HEK293 (cell line): ENCODE data around the gene STK32C.
A peak's percentile ranks its signal among the peaks of the same experiment; 100 is the strongest.

ENCODE experiments used
- CTCF ChIA-PET: fragments of 350-600 bp; formaldehyde crosslinking; extraction: SDS; loops from one replicate; lab custom pipeline; 2021; ENCODE audit warnings: antibody characterized with exemption; lab: Yijun Ruan, JAX
- POLR2A ChIA-PET: fragments of 300-600 bp; formaldehyde crosslinking; extraction: SDS; loops from one replicate; lab custom pipeline; 2020; ENCODE audit warnings: antibody characterized with exemption, inconsistent platforms; lab: Yijun Ruan, JAX
- H3K27ac ChIP-seq: fragments of 200-500 bp; sonication (Bioruptor generic); 2 replicates; pipeline ENCODE4 v1.5.1; 2014; ENCODE audit warnings: low read depth, low read length, control low read depth, inconsistent platforms; ENCODE audit errors: extremely low read depth
- H3K36me3 ChIP-seq, 2 experiments: fragments of 200-500 bp in 1 of 2; sonication (Bioruptor generic) in 1 of 2; 1 replicate in 1 of 2; 2 replicates in 1 of 2; pipeline ENCODE4 v1.5.1; 2014 to 2017; ENCODE audit warnings: inconsistent platforms in 2 of 2, low read length in 2 of 2; ENCODE audit not compliant: control insufficient read depth in 2 of 2, insufficient read depth in 1 of 2
- H3K4me1 ChIP-seq: fragments of 200-500 bp; sonication (Bioruptor generic); 2 replicates; pipeline ENCODE4 v1.5.1; 2014; ENCODE audit warnings: mild to moderate bottlenecking, low read length, inconsistent platforms; ENCODE audit not compliant: control insufficient read depth, insufficient read depth
- H3K4me3 ChIP-seq: 2 replicates; pipeline ENCODE4 v1.5.1; 2011; ENCODE audit warnings: low read depth, mild to moderate bottlenecking, control low read depth, low read length, moderate library complexity
- H3K9me3 ChIP-seq: fragments of 200-500 bp; sonication (Bioruptor generic); 2 replicates; pipeline ENCODE4 v1.5.1; 2014; ENCODE audit warnings: low read depth, low read length, inconsistent platforms; ENCODE audit not compliant: control insufficient read depth, insufficient read depth
- EGR2 ChIP-seq: fragments of 450-650 bp; formaldehyde crosslinking; IDR thresholded peaks from 2 replicates; pipeline ENCODE4 v1.5.1; 2016; ENCODE audit warnings: low read depth, missing biosample characterization, missing genetic modification characterization
- GLI4 ChIP-seq: fragments of 450-650 bp; formaldehyde crosslinking; IDR thresholded peaks from 2 replicates; pipeline ENCODE4 v1.5.1; 2016; ENCODE audit warnings: missing biosample characterization, missing genetic modification characterization
- SP3 ChIP-seq: fragments of 450-650 bp; formaldehyde crosslinking; IDR thresholded peaks from 2 replicates; pipeline ENCODE4 v1.5.1; 2016; ENCODE audit warnings: missing biosample characterization, missing genetic modification characterization
- TRIM28 ChIP-seq: IDR thresholded peaks from 2 replicates; pipeline ENCODE4 v1.6.1; 2011; ENCODE audit warnings: low read length, control low read depth, borderline replicate concordance
- ZFHX2 ChIP-seq: fragments of 450-650 bp; formaldehyde crosslinking; conservative IDR thresholded peaks from 2 replicates; pipeline ENCODE4 v1.5.1; 2016; ENCODE audit warnings: missing biosample characterization, missing genetic modification characterization
- ZIC2 ChIP-seq: fragments of 450-650 bp; formaldehyde crosslinking; IDR thresholded peaks from 2 replicates; pipeline ENCODE4 v1.5.1; 2016; ENCODE audit warnings: missing biosample characterization, missing genetic modification characterization
- ZNF112 ChIP-seq: fragments of 450-650 bp; formaldehyde crosslinking; IDR thresholded peaks from 2 replicates; pipeline ENCODE4 v1.5.0; 2017; ENCODE audit warnings: missing biosample characterization, missing genetic modification characterization
- ZNF211 ChIP-seq: fragments of 450-650 bp; formaldehyde crosslinking; IDR thresholded peaks from 2 replicates; pipeline ENCODE4 v1.5.1; 2016; ENCODE audit warnings: low read depth, missing biosample characterization, missing genetic modification characterization
- ZNF350 ChIP-seq: fragments of 450-650 bp; formaldehyde crosslinking; IDR thresholded peaks from 2 replicates; pipeline ENCODE4 v1.5.0; 2017; ENCODE audit warnings: missing biosample characterization, mild to moderate bottlenecking, missing genetic modification characterization
- ZNF354C ChIP-seq: fragments of 450-650 bp; formaldehyde crosslinking; IDR thresholded peaks from 2 replicates; pipeline ENCODE4 v1.5.1; 2016; ENCODE audit warnings: missing biosample characterization, missing genetic modification characterization, low read depth, borderline replicate concordance
- ZNF426 ChIP-seq: fragments of 450-650 bp; formaldehyde crosslinking; IDR thresholded peaks from 2 replicates; pipeline ENCODE4 v1.5.1; 2017; ENCODE audit warnings: missing biosample characterization, missing genetic modification characterization, mild to moderate bottlenecking, inconsistent platforms, moderate library complexity
- ZNF561 ChIP-seq: fragments of 450-650 bp; IDR thresholded peaks from 2 replicates; pipeline ENCODE4 v1.5.1; 2018; ENCODE audit warnings: missing biosample characterization, missing genetic modification characterization, borderline replicate concordance
- ZNF776 ChIP-seq: fragments of 450-650 bp; formaldehyde crosslinking; IDR thresholded peaks from 2 replicates; pipeline ENCODE4 v1.5.0; 2017; ENCODE audit warnings: missing biosample characterization, missing genetic modification characterization, borderline replicate concordance
- ZNF830 ChIP-seq: fragments of 450-650 bp; IDR thresholded peaks from 2 replicates; pipeline ENCODE4 v1.5.0; 2018; ENCODE audit warnings: missing biosample characterization, missing genetic modification characterization, low read depth, mild to moderate bottlenecking, moderate library complexity
- ZSCAN30 ChIP-seq: fragments of 450-650 bp; IDR thresholded peaks from 2 replicates; pipeline ENCODE4 v1.5.1; 2018; ENCODE audit warnings: missing biosample characterization, mild to moderate bottlenecking, missing genetic modification characterization, moderate library complexity
- ZSCAN5A ChIP-seq: fragments of 450-650 bp; formaldehyde crosslinking; IDR thresholded peaks from 2 replicates; pipeline ENCODE4 v1.5.1; 2016; ENCODE audit warnings: missing biosample characterization, missing genetic modification characterization
- TF ChIP-seq, protein P1 (sequence below): fragments of 450-650 bp; formaldehyde crosslinking; IDR thresholded peaks from 2 replicates; pipeline ENCODE4 v1.5.1; 2017; ENCODE audit warnings: missing biosample characterization, missing genetic modification characterization
- TF ChIP-seq, protein P2 (sequence below): fragments of 450-650 bp; formaldehyde crosslinking; IDR thresholded peaks from 2 replicates; pipeline ENCODE4 v1.5.1; 2016; ENCODE audit warnings: missing biosample characterization, missing genetic modification characterization

Gene STK32C

GRCh38 chr10:132293813-132294520 lies 13.8 kb downstream of the STK32C start:
- H3K27ac ChIP-seq = no peak overlapping the region
- H3K4me1 ChIP-seq = no peaks in the 10 kb centered on the region
- no peak overlapping the region for H3K4me3 ChIP-seq
- H3K36me3 ChIP-seq = no peaks in the 10 kb centered on the region
- no peaks in the 10 kb centered on the region for H3K9me3 ChIP-seq
- CTCF ChIA-PET = no interaction called here
- 0 out of 2 replicates have a peak, but pooled peaks have one; percentile 4 for TF ChIP-seq ZIC2
- TF ChIP-seq ZNF350 (tag by site-specific recombination) = no peak
- 0 out of 2 replicates have a peak, but pooled peaks have one; percentile 21 for TF ChIP-seq EGR2
- POLR2A ChIA-PET = no interaction called here

GRCh38 chr10:132293201-132293812 lies 14.4 kb downstream of the STK32C start:
- Histone ChIP-seq H3K4me3 (no peak overlapping the region), H3K9me3 (no peaks in the 10 kb centered on the region), H3K36me3 (no peaks in the 10 kb centered on the region), H3K27ac (no peak overlapping the region), H3K4me1 (no peaks in the 10 kb centered on the region)
- ChIA-PET POLR2A (no interaction called here), CTCF (no interaction called here)
- TF ChIP-seq SP3 (tag by site-specific recombination) = no peak
- peak; percentile 67 for TF ChIP-seq ZIC2
- peak; percentile 42 for TF ChIP-seq EGR2
- no peak for TF ChIP-seq ZNF830 (tag by site-specific recombination)
- peak; percentile 62 for TF ChIP-seq ZFHX2

DNA sequence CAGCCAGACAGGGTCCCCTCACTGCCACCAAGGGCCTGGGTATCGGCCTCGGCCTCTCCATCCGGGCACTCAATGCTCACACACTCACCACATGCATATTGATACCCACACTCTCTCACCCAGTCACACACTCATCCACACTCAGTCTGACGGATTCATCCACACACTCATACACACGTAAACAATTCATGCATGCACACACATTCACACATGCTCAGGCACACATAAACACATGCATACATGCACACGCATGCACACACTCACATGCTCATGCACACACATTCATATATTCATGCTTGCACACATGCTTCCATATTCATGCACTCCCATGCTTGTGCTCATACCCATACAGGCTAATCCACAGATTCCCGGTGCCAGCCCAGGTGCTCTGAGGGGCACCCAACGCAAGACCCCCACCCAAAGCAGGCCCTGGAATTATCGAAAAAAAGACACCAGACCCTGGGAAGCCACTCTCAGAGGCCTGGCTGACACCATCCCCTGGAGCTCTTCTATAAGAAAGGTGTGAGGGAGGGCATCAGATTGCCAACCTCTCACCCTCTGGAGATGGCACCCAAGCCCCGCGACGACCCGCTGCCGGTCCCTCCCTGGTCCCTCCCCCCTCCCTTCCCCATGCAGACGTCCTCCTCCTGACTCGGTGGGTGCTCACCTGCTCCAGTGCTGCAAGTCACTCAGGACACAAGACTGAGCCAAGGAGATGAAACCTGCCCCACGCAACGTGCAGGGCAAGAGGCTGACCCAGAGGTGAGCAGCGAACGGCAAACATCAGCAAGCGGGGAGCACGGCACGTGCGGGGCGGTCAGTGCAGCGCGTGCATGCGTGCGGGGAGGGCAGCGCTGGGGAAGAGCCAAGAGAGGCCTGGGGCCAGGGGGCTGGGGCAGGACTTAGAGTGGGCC lies 15.2 kb downstream of the STK32C start:
- H3K9me3 ChIP-seq = no peaks in the 10 kb centered on the region
- ChIA-PET POLR2A (no interaction called here), CTCF (no interaction called here)
- H3K27ac ChIP-seq = no peak overlapping the region
- no peak for TF ChIP-seq ZNF426
- TF ChIP-seq, protein P1, sequence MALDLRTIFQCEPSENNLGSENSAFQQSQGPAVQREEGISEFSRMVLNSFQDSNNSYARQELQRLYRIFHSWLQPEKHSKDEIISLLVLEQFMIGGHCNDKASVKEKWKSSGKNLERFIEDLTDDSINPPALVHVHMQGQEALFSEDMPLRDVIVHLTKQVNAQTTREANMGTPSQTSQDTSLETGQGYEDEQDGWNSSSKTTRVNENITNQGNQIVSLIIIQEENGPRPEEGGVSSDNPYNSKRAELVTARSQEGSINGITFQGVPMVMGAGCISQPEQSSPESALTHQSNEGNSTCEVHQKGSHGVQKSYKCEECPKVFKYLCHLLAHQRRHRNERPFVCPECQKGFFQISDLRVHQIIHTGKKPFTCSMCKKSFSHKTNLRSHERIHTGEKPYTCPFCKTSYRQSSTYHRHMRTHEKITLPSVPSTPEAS (tag by site-specific recombination) = peak; percentile 69; the same call in 1 of the 2 replicates
- no peaks in the 10 kb centered on the region for H3K36me3 ChIP-seq
- H3K4me3 ChIP-seq = no peak overlapping the region
- H3K4me1 ChIP-seq = no peaks in the 10 kb centered on the region

- H3K4me3 ChIP-seq = no peak overlapping the region
- TF ChIP-seq ZSCAN30 = no peak
- TF ChIP-seq TRIM28 = no peak
- no peak for TF ChIP-seq GLI4 (tag by site-specific recombination)
- no peak for TF ChIP-seq ZNF112 (tag by site-specific recombination)
- TF ChIP-seq ZSCAN5A (tag by site-specific recombination) = no peak
- TF ChIP-seq, protein P2, sequence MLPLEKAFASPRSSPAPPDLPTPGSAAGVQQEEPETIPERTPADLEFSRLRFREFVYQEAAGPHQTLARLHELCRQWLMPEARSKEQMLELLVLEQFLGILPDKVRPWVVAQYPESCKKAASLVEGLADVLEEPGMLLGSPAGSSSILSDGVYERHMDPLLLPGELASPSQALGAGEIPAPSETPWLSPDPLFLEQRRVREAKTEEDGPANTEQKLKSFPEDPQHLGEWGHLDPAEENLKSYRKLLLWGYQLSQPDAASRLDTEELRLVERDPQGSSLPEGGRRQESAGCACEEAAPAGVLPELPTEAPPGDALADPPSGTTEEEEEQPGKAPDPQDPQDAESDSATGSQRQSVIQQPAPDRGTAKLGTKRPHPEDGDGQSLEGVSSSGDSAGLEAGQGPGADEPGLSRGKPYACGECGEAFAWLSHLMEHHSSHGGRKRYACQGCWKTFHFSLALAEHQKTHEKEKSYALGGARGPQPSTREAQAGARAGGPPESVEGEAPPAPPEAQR (tag by site-specific recombination) = no peak
- TF ChIP-seq ZNF561 = no peak
- TF ChIP-seq ZNF776 (tag by site-specific recombination) = no peak
- TF ChIP-seq ZNF211 (tag by site-specific recombination) = no peak
- TF ChIP-seq ZNF354C (tag by site-specific recombination) = no peak
- ChIA-PET POLR2A (no interaction called here), CTCF (no interaction called here)
- no peaks in the 10 kb centered on the region for H3K4me1 ChIP-seq
- H3K36me3 ChIP-seq = no peaks in the 10 kb centered on the region
- H3K27ac ChIP-seq = no peak overlapping the region
- no peaks in the 10 kb centered on the region for H3K9me3 ChIP-seq
Measured at GRCh38 chr10:132291826-132292225, 15.9 kb downstream of the STK32C start.
